ENCODE data around the gene AFAP1L2.

The AFAP1L2 gene, protein sequence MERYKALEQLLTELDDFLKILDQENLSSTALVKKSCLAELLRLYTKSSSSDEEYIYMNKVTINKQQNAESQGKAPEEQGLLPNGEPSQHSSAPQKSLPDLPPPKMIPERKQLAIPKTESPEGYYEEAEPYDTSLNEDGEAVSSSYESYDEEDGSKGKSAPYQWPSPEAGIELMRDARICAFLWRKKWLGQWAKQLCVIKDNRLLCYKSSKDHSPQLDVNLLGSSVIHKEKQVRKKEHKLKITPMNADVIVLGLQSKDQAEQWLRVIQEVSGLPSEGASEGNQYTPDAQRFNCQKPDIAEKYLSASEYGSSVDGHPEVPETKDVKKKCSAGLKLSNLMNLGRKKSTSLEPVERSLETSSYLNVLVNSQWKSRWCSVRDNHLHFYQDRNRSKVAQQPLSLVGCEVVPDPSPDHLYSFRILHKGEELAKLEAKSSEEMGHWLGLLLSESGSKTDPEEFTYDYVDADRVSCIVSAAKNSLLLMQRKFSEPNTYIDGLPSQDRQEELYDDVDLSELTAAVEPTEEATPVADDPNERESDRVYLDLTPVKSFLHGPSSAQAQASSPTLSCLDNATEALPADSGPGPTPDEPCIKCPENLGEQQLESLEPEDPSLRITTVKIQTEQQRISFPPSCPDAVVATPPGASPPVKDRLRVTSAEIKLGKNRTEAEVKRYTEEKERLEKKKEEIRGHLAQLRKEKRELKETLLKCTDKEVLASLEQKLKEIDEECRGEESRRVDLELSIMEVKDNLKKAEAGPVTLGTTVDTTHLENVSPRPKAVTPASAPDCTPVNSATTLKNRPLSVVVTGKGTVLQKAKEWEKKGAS

DNA sequence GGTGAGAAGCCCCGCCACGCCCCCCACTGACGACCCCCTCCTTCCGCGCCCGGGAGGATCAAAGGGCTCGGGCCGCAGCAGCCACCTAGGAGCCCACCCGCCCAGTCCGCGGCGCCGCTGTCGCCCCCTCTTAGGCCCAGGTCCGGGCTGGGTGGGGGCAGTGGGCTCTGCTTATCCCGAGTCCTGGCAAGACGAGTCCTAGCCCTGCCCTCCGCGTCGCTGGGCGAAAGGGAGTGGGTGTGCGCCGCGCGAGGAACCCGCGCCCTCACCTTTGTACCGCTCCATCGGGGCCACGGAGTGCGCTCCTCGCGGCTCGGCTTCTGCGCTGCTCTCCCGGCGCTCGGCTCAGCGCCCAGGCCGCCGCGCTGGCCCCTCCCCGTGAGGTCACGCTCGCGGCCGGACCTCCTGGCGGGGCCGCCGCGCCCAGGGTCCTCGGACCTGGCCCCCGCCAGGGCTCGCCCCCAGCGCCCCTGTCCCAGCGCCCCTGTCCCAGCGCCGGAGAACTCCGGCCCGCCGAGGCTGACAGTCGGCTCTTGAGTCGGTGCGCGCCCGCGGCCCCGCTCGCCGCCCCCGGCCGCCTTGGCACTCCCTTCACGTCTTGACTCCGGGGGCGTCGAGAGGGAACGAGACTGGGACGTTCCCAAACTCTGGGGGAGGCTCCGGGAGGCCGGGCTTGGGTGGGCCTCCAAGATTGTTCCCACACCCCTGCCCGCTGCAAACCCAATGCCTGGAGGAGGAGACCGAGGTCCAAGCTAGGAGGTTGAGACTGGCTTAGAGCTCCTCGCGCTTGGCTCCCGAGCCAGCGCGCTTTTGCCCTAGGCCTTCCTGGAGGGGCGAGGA lies at the start of gene AFAP1L2:
Gene AFAP1L2 (minus strand): TSS at position 332 of the 840 bp plus-strand sequence. CDS start 47 bp downstream, at position 285.
- Histone ChIP-seq H3K4me1 (ENCODE audit: control insufficient read depth in 1 of 2, insufficient read depth in 2 of 2, low read length in 2 of 2) (peaks cover 0 to 11% of the 10 kb centered on the region in 2 donors), H3K36me3 (ENCODE audit: control insufficient read depth in 1 of 2, insufficient read depth in 2 of 2, low read length in 2 of 2) (no peaks in the 10 kb centered on the region), H3K9ac (ENCODE audit: low read depth in 1 of 2, low read length in 2 of 2) (peak within 1 kb of the TSS; percentile 31 to 51), H3K27me3 (ENCODE audit: control insufficient read depth in 1 of 2, insufficient read depth in 2 of 2, low read length in 2 of 2) (no peaks in the 10 kb centered on the region), H3K9me3 (ENCODE audit: control insufficient read depth in 1 of 2, low read length in 2 of 2) (no peaks in the 10 kb centered on the region), H3K4me3 (ENCODE audit: low read depth in 1 of 2, low read length in 2 of 2) (peak within 1 kb of the TSS; percentile 57 to 65), H3K27ac (ENCODE audit: low read depth, low read length) (peak within 1 kb of the TSS; percentile 5)

DNA sequence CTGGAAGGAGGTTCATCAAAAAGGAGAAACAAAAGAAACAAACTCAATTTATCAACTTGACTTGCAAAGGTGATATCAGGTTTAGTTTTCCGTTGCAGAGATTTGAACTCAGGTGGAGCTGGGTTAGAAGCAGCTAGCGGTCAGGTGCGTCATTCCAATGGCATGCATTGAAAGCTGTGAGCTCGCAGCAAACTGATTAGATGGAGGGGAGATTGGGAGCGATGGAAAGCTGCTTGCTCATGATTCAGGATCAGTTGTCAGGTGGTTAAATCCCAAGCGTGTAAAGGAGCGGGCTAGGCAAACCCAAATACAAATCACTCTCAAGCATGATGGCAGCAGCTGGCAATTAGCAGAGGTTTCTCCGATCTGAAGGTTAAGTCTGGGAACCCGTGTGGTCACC lies 49.3 kb upstream of the AFAP1L2 start:
- H3K9me3 ChIP-seq (ENCODE audit: control insufficient read depth in 1 of 2, low read length in 2 of 2): no peaks in the 10 kb centered on the region
- H3K4me3 ChIP-seq (ENCODE audit: low read depth in 1 of 2, low read length in 2 of 2): no peak overlapping the region

DNA sequence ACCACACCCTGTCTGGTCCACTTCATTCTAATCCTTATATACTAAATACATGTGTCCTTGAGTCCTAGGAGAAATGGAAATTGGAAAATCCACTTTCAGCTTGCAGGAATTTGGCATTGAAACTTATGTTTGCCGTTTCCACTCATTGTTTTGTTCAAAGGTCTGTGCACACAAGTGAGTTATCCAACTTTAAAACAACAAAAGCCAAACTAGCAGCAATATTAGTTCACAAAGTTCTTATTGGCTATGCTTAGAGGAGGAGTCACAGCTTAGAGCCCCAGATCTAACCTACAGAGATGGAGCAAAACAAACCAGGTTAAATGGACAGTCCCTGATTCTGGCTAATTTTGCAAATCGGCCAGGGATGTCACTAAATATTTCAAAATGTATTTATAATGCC lies 44.6 kb upstream of the AFAP1L2 start:
- no peaks in the 10 kb centered on the region for H3K9me3 ChIP-seq (ENCODE audit: control insufficient read depth in 1 of 2, low read length in 2 of 2)
- no peak overlapping the region for H3K9ac ChIP-seq (ENCODE audit: low read depth in 1 of 2, low read length in 2 of 2)
- no peaks in the 10 kb centered on the region for H3K4me1 ChIP-seq (ENCODE audit: control insufficient read depth in 1 of 2, insufficient read depth in 2 of 2, low read length in 2 of 2)
- H3K27me3 ChIP-seq (ENCODE audit: control insufficient read depth in 1 of 2, insufficient read depth in 2 of 2, low read length in 2 of 2): no peaks in the 10 kb centered on the region
- H3K4me3 ChIP-seq (ENCODE audit: low read depth in 1 of 2, low read length in 2 of 2): no peak overlapping the region
- H3K27ac ChIP-seq (ENCODE audit: low read depth, low read length): no peak overlapping the region
- H3K36me3 ChIP-seq (ENCODE audit: control insufficient read depth in 1 of 2, insufficient read depth in 2 of 2, low read length in 2 of 2): peaks cover 0 to 26% of the 10 kb centered on the region in 2 donors

More for the DNA sequence above, 49.3 kb upstream of the AFAP1L2 start:
- Histone ChIP-seq H3K27me3 (ENCODE audit: control insufficient read depth in 1 of 2, insufficient read depth in 2 of 2, low read length in 2 of 2) (no peaks in the 10 kb centered on the region), H3K9ac (ENCODE audit: low read depth in 1 of 2, low read length in 2 of 2) (no peak overlapping the region), H3K36me3 (ENCODE audit: control insufficient read depth in 1 of 2, insufficient read depth in 2 of 2, low read length in 2 of 2) (peaks cover 0 to 18% of the 10 kb centered on the region in 2 donors), H3K4me1 (ENCODE audit: control insufficient read depth in 1 of 2, insufficient read depth in 2 of 2, low read length in 2 of 2) (no peaks in the 10 kb centered on the region), H3K27ac (ENCODE audit: low read depth, low read length) (no peak overlapping the region)

DNA sequence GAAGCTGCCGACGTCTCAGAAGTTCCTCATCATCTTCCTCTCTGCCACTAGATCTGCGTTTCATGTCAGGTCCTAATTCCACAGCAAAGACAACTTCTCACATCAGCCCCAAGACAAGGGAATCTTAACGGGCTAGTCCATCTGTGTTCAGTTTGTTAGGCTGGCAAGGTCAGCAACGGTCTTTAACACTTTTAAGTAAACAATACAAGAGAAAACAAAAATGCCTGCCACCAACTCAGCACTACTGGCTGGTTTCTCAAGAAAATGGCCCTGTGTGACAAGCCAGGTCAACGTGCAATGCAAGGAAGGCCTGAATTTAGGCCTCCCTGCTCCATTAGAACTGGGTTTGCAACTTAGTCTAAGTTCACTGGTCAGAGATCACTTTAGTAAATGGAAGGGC lies 41.0 kb upstream of the AFAP1L2 start:
- Histone ChIP-seq H3K9me3 (ENCODE audit: control insufficient read depth in 1 of 2, low read length in 2 of 2) (no peaks in the 10 kb centered on the region), H3K36me3 (ENCODE audit: control insufficient read depth in 1 of 2, insufficient read depth in 2 of 2, low read length in 2 of 2) (peaks cover 0 to 32% of the 10 kb centered on the region in 2 donors), H3K4me1 (ENCODE audit: control insufficient read depth in 1 of 2, insufficient read depth in 2 of 2, low read length in 2 of 2) (no peaks in the 10 kb centered on the region)

DNA sequence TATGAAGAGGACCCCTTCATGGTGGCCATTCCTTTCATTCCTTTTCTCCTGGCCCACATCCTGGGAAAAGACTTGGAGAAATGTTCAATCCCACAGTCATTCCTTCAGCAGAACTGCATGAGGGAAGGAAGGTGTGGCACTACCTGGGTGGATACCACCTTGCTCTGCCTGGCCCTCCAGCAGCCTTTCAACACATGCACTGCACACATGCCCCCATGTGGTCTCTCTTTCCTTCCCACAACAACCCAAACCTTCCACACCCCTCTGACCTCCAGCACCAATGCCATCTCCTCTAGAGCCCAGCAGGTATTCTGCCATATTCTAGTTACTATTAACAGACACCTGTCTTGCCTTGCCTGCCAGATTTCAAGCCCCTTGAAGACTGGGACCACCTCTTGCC lies 40.5 kb upstream of the AFAP1L2 start:
- Histone ChIP-seq H3K9me3 (ENCODE audit: control insufficient read depth in 1 of 2, low read length in 2 of 2) (no peaks in the 10 kb centered on the region), H3K27ac (ENCODE audit: low read depth, low read length) (no peak overlapping the region), H3K4me3 (ENCODE audit: low read depth in 1 of 2, low read length in 2 of 2) (no peak overlapping the region), H3K4me1 (ENCODE audit: control insufficient read depth in 1 of 2, insufficient read depth in 2 of 2, low read length in 2 of 2) (no peaks in the 10 kb centered on the region), H3K36me3 (ENCODE audit: control insufficient read depth in 1 of 2, insufficient read depth in 2 of 2, low read length in 2 of 2) (peaks cover 1 to 33% of the 10 kb centered on the region in 2 donors), H3K9ac (ENCODE audit: low read depth in 1 of 2, low read length in 2 of 2) (no peak overlapping the region), H3K27me3 (ENCODE audit: control insufficient read depth in 1 of 2, insufficient read depth in 2 of 2, low read length in 2 of 2) (no peaks in the 10 kb centered on the region)

More for the DNA sequence above, 41.0 kb upstream of the AFAP1L2 start:
- no peak overlapping the region for H3K9ac ChIP-seq (ENCODE audit: low read depth in 1 of 2, low read length in 2 of 2)
- no peak overlapping the region for H3K4me3 ChIP-seq (ENCODE audit: low read depth in 1 of 2, low read length in 2 of 2)
- no peaks in the 10 kb centered on the region for H3K27me3 ChIP-seq (ENCODE audit: control insufficient read depth in 1 of 2, insufficient read depth in 2 of 2, low read length in 2 of 2)
- no peak overlapping the region for H3K27ac ChIP-seq (ENCODE audit: low read depth, low read length)

DNA sequence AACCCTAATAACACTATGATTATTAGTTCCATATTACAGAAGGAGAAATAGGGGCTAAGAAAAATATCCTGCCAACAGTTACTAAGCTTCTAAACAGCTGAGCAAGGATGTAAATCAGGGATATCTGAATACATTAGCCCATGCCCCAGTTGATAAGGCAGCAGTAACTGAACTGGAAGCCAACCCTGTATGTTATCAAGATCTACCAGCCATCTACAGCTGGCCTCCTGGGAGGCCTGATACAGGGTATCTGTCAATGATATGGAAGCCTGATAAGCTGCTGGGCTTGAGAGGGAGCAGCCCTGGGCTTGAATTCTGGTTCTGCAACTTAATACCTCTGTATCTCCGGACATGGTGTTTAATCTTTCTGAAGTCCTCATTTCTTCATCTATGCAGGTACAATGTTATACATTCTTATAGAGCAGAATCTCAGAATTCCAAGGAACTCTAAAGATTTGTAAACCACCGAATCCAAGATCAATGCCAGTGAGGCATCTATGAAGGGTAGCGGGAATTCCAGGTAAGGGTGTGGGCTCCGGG lies 37.9 kb upstream of the AFAP1L2 start:
- H3K9ac ChIP-seq (ENCODE audit: low read depth in 1 of 2, low read length in 2 of 2): no peak overlapping the region
- H3K9me3 ChIP-seq (ENCODE audit: control insufficient read depth in 1 of 2, low read length in 2 of 2): no peaks in the 10 kb centered on the region
- H3K27me3 ChIP-seq (ENCODE audit: control insufficient read depth in 1 of 2, insufficient read depth in 2 of 2, low read length in 2 of 2): no peaks in the 10 kb centered on the region
- no peak overlapping the region for H3K27ac ChIP-seq (ENCODE audit: low read depth, low read length)
- H3K4me1 ChIP-seq (ENCODE audit: control insufficient read depth in 1 of 2, insufficient read depth in 2 of 2, low read length in 2 of 2): no peaks in the 10 kb centered on the region
- no peak overlapping the region for H3K4me3 ChIP-seq (ENCODE audit: low read depth in 1 of 2, low read length in 2 of 2)
- peaks cover 15 to 41% of the 10 kb centered on the region in 2 donors for H3K36me3 ChIP-seq (ENCODE audit: control insufficient read depth in 1 of 2, insufficient read depth in 2 of 2, low read length in 2 of 2)

DNA sequence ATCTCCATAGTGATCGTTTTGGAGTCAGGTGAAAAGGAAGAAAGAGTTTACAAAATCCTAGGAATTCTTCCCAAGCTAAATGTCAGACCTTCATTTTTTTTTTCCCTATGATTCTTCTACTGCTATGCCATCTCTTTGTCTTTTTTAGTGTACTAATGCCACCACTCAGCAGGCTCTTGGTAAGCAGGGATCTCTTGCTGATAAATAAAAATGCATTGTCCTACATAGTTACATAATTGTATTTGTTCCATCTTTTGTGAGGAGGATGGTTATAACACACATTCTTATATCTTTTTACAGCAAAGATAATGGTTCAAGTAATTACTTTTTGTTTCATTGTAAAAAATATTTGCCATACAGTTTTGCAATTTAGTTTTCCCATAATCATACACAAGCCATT lies 36.8 kb upstream of the AFAP1L2 start:
- no peaks in the 10 kb centered on the region for H3K9me3 ChIP-seq (ENCODE audit: control insufficient read depth in 1 of 2, low read length in 2 of 2)
- no peaks in the 10 kb centered on the region for H3K4me1 ChIP-seq (ENCODE audit: control insufficient read depth in 1 of 2, insufficient read depth in 2 of 2, low read length in 2 of 2)
- no peak overlapping the region for H3K9ac ChIP-seq (ENCODE audit: low read depth in 1 of 2, low read length in 2 of 2)
- H3K27ac ChIP-seq (ENCODE audit: low read depth, low read length): no peak overlapping the region
- H3K27me3 ChIP-seq (ENCODE audit: control insufficient read depth in 1 of 2, insufficient read depth in 2 of 2, low read length in 2 of 2): no peaks in the 10 kb centered on the region
- H3K4me3 ChIP-seq (ENCODE audit: low read depth in 1 of 2, low read length in 2 of 2): no peak overlapping the region
- H3K36me3 ChIP-seq (ENCODE audit: control insufficient read depth in 1 of 2, insufficient read depth in 2 of 2, low read length in 2 of 2): peaks cover 20 to 41% of the 10 kb centered on the region in 2 donors

DNA sequence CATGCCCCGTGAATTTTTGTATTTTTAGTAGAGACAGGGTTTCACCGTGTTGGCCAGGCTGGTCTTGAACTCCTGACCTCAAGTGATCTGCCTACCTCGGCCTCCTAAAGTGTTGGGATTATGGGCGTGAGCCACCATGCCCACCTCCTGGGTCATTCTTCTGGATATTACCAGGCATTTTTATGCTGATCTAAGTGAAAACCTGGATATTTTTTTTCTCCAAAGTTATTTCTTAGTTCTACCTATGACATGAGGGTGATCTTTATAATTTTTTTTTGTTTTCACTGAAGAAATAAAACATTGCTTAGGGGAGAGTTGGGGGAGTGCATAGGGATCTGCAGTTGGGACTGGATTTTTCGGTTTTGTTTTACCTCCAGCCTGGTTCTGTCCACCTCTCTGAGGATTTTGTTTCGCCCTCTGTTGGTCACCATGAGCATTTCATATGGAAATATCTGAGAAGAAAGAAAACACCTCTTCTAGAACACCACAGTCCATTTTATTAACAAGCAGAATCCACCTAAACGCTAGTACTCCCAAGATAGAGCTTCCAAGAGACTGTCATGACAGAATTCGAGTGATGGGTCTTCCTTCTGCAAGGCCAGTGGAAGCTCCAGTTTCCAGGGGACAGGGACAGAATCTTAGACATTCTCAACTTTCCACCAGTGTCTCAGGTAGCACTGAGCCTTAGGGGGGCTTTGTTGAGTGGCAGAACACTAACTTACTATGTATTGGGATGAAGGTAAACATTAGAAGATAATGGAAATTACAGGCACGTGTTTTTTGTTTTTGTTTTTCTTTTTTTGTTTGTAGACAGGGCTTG lies 33.4 kb upstream of the AFAP1L2 start:
- peaks cover 28 to 49% of the 10 kb centered on the region in 2 donors for H3K36me3 ChIP-seq (ENCODE audit: control insufficient read depth in 1 of 2, insufficient read depth in 2 of 2, low read length in 2 of 2)

DNA sequence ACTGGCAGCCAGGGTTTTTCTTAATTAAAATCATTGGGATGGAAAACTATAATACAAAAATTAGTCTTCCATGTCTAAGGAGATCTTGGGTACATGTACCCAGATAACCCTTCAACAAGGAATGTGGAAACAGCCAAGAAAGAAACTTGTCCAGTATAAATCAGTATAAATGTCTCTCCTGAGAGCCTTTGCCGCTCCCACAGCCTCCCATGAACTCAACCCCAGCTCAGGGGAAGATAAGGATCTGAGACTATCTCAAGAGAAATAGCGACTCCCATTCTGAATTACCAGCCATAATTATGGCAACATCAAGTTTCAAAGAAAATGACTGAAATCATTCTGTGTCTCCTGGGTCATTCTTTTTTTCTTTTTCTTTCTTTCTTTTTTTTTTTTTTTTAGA lies 32.6 kb upstream of the AFAP1L2 start:
- Histone ChIP-seq H3K4me1 (ENCODE audit: control insufficient read depth in 1 of 2, insufficient read depth in 2 of 2, low read length in 2 of 2) (no peaks in the 10 kb centered on the region), H3K27me3 (ENCODE audit: control insufficient read depth in 1 of 2, insufficient read depth in 2 of 2, low read length in 2 of 2) (no peaks in the 10 kb centered on the region), H3K9me3 (ENCODE audit: control insufficient read depth in 1 of 2, low read length in 2 of 2) (no peaks in the 10 kb centered on the region), H3K27ac (ENCODE audit: low read depth, low read length) (no peak overlapping the region), H3K4me3 (ENCODE audit: low read depth in 1 of 2, low read length in 2 of 2) (no peak overlapping the region), H3K36me3 (ENCODE audit: control insufficient read depth in 1 of 2, insufficient read depth in 2 of 2, low read length in 2 of 2) (peaks cover 28 to 49% of the 10 kb centered on the region in 2 donors), H3K9ac (ENCODE audit: low read depth in 1 of 2, low read length in 2 of 2) (no peak overlapping the region)

More for the DNA sequence above, 33.4 kb upstream of the AFAP1L2 start:
- Histone ChIP-seq H3K27me3 (ENCODE audit: control insufficient read depth in 1 of 2, insufficient read depth in 2 of 2, low read length in 2 of 2) (no peaks in the 10 kb centered on the region), H3K9me3 (ENCODE audit: control insufficient read depth in 1 of 2, low read length in 2 of 2) (no peaks in the 10 kb centered on the region), H3K4me1 (ENCODE audit: control insufficient read depth in 1 of 2, insufficient read depth in 2 of 2, low read length in 2 of 2) (no peaks in the 10 kb centered on the region), H3K9ac (ENCODE audit: low read depth in 1 of 2, low read length in 2 of 2) (no peak overlapping the region), H3K4me3 (ENCODE audit: low read depth in 1 of 2, low read length in 2 of 2) (no peak overlapping the region), H3K27ac (ENCODE audit: low read depth, low read length) (no peak overlapping the region)
